Omental fat pad (tissue), 4 donors: ENCODE results near the gene NUDCD3. TPM values are rescaled to one million over a fixed set of nuclear protein-coding genes. Genes with fewer than 3 reads are reported as not detected.

Experiments used
- ATAC-seq: fragments of 150-250 bp; one replicate; pipeline ENCODE4 v1.9.1; 2016; ENCODE audit warnings: mild to moderate bottlenecking, moderate library complexity; ENCODE audit not compliant: low FRiP score
- DNase-seq: peaks from one replicate; pipeline ENCODE4 v3.0.0-alpha.2; 2019; ENCODE audit warnings: low spot score
- CTCF ChIP-seq, 3 donors: fragments of 450-650 bp; IDR thresholded peaks; one replicate each; pipeline ENCODE4 v1.5.1; 2016 to 2017; ENCODE audit warnings: antibody characterized with exemption in 3 of 3, mild to moderate bottlenecking in 3 of 3, moderate library complexity in 2 of 3
- total RNA-seq, 4 donors: library from RNA; depleted of rRNA; stranded (reverse); fragments of >200 nt; gene quantifications; one replicate each; pipeline ENCODE4 v1.1.0, GENCODE V29; 2016

The NUDCD3 gene
- total RNA-seq, result 10 to 100 TPM; 49.3 to 57.2 (median 56.3) TPM

GRCh38 chr7:44490351-44491200, at the start of gene NUDCD3:
NUDCD3 (minus strand) TSS chr7:44490658; CDS start chr7:44490600, 58 bp downstream.
- ATAC-seq, result peak; percentile 96
- DNase-seq, result peak; percentile 36
- TF ChIP-seq CTCF (IDR thresholded peaks at IDR 0.05), result no peak

DNA sequence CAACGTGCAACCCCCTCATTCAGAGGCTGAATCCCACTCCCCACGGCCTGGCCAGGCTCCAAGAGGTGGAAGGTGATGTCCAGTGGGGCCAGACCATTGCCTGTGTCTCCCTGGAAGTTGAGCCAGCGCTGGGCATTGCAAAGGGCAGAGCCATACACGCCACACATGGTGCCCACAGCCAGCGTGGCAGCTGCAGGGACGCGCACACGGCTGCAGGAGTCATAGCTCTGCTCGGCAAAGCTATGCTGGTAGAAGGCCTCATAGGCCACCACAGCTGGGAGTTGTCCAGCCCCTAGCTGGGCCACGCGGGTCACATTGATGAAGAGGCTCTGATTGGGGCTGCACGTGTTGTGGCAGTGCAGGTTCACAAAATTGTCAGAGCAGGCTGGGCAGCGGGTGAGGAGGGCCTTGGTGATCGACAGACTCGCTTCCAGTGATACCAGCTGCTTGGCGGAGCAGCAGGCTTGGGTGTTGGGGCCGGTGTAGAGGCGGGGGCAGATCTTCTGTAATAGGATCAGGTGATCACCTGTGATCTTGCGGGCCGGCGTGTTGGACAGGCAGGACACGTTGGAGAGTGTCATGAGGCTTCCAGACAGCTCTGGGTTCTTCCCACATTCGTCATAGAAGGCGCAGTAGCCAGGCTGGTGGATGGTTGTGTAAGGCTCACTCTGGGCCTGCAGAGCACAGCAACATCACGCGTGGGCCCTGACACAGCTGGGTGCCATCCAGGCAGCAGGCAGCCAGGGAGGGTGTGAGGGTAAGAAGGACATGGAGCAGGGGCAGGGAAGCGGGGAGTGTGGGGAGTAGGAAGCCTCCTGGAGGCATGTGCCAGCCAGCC, 49.4 kb upstream of the NUDCD3 start:
- no peak for TF ChIP-seq CTCF (IDR thresholded peaks at IDR 0.05)
- ATAC-seq (peak; percentile 19), DNase-seq (no peak)

DNA sequence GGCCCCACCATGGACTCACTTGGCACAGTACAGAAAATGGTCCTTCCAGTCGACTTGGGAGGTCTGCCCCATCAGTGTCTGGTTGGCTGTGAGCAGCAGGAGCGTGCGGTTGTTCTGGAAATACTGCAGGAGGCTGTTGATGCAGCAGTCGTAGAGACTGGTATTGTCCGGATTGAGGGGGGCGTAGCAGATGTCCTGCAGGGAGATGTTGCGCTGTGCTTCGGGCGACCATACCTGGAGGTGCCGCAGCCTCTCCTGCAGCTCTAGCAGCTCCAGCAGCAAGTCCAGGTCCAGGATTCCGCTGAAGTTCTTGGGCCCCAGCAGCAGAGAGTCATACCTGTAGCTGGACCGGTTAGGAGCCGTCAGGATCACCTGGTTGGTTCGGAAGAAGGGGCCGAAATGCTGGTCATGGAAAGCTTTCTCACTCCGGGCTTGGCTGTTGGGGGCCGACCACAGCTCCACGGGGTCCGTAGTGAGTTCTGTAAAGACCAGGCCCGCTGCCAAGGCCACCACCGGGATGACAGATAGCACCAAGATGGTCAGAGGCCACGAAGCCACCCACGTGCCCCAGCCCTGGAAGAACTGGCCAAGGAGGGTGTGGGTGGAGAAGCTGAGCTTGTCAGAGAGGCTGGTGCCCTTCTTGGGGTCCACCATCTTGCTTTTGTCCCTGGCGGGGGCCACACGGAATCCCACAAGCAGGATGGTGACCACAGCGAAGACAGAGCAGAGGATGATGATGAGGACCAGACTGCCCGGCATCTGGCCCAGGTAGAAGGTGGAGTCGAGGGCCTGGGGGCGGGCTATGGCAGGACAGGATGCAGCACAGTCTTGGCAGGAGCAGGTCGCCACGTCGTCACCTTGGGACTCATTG, 48.6 kb upstream of the NUDCD3 start:
- no peak for TF ChIP-seq CTCF (IDR thresholded peaks at IDR 0.05)
- DNase-seq (no peak), ATAC-seq (no peak)

DNA sequence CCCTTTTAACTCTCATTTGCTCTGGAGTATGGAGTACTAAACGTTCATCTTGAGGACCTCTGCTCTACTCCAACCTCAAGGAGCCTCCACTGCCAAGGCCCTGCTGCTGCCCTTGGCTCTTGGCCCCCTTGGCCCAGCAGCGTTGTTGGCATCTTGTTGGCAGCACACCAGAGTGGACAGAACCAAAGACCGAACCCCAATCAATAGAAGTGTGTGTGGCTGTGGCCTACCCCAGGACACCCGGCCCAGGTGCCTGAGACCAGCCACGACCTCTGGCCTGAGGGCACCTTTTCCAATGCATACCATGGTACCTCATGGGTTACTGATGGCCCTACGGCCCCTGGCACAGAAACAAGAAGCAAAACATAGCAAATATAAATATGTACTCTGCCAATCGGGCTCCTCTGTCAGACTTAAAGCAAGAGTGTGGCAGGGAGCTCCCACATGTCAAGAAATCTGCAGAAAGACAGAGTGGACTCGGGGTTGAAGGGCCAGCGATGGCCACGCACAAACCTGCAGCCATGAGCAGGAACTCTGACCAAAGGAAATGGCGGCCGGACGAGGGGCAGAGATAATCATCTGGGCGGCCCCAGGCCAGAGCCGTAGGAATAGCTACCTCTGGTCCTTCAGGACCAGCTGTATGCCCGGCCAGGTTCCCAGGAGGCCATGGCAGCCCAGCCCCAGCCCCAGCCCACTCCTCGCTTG, 47.8 kb upstream of the NUDCD3 start:
- no peak for ATAC-seq
- no peak for DNase-seq
- no peak for TF ChIP-seq CTCF (IDR thresholded peaks at IDR 0.05)

- ATAC-seq (no peak), DNase-seq (no peak)
- TF ChIP-seq CTCF (IDR thresholded peaks at IDR 0.05), result no peak
Observed at GRCh38 chr7:44537442-44537841, 47.0 kb upstream of the NUDCD3 start.

- no peak for TF ChIP-seq CTCF (IDR thresholded peaks at IDR 0.05)
- no peak for ATAC-seq
- no peak for DNase-seq
Observed at GRCh38 chr7:44536090-44536489, 45.6 kb upstream of the NUDCD3 start.
